GM19463 (cell line): Measurements from ENCODE around the gene CNNM1.

Source experiments
- ATAC-seq: cut with Tn5 transposase; IDR thresholded peaks from one replicate; pipeline ENCODE4 v1.9.1; 2021; ENCODE audit warnings: mild to moderate bottlenecking, moderate library complexity; ENCODE audit not compliant: unreplicated experiment

The CNNM1 gene

DNA sequence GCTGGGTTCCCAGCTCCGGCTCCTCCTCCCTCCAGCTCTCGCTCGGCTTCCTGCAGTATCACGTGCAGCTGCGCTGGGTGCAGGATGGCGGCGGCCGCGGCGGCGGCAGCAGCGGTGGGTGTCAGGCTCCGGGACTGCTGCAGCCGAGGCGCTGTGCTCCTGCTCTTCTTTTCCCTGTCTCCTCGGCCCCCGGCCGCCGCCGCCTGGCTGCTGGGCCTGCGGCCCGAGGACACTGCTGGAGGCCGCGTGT is at the start of gene CNNM1:
Gene CNNM1 (plus strand): TSS at position 53 of the 250 bp plus-strand sequence. CDS start 32 bp downstream, at position 85.
- ATAC-seq: peak; percentile 57

DNA sequence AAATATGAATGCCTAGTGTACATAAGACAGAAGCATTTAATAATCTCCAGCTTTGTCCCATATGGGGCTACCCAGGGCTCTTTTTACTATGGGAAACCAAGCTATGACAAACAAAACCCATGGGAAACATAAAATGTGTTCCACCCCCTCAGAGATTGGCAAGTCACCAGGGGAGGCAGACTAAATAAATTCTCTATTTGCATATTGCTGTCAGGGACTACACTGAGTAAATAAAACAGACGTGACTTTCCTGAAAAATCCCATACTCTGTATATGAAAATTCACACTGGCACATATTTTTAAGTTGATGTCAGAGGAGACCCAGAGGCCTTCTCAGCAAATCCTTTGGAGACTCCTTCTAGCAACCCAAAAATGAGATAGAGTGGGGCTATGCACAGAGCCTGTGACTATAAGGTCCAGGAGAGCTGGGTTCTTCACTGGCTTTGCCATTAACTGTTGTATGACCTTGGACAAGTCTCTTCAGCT is 49.5 kb upstream of the CNNM1 start:
- ATAC-seq: peak; percentile 27

DNA sequence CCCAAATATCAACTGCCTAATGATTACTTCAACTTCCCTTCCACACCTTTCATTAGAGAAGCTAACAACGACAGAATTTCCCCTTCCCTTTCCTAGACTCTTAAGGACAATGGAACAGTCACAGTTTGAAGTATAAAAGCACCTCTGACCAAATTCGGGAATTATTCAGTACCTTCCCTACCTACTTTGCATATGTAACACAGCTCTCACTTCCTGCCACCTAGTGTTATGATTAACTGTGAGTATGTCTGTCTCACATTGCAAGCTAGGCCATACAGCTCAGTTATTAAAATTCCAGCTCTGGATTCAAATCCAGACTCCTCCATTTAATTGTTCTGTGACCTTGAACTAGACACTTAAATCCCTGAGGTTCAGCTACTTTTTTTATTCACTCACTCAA is 48.7 kb upstream of the CNNM1 start:
- peak; percentile 80 for ATAC-seq

DNA sequence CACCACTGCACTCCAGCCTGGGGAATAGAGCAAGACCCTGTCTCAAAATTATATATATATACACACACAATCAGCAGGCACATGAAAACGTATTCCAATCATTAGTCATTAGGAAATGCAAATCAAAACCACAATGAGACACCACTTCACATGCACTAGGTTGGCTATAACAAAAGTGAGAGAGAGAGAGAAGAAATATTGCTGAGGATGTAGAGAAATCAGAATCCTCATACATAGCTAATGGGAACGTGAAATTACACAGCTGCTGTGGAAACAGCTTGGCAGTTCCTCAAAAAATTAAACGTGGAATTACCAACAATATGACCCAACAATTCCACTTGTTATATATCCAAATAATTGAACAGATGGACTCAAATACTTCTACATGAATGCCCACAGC is 43.3 kb upstream of the CNNM1 start:
- ATAC-seq: no peak

GRCh38 chr10:99290306-99290705 is 38.9 kb upstream of the CNNM1 start:
- ATAC-seq: no peak

DNA sequence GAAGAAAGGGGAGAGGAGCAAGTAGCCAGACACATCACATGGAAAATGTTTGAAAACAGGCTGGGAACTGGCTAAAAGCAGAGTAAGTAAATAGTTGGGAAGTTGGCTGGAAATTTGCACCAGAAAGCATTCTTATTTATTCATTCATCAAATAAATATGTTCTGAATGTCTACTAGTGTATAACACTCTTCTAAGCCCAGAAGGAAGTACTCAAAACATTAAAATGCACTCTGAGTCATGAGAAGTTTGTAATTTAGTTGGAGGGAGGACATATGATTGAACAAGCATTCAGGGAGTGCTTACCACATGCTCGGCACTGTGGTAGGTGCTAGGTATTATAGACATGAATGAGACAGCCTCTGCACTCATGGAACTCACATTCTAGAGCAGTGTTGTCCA is 37.0 kb upstream of the CNNM1 start:
- no peak for ATAC-seq

GRCh38 chr10:99296605-99297004 is 32.6 kb upstream of the CNNM1 start:
- no peak for ATAC-seq

DNA sequence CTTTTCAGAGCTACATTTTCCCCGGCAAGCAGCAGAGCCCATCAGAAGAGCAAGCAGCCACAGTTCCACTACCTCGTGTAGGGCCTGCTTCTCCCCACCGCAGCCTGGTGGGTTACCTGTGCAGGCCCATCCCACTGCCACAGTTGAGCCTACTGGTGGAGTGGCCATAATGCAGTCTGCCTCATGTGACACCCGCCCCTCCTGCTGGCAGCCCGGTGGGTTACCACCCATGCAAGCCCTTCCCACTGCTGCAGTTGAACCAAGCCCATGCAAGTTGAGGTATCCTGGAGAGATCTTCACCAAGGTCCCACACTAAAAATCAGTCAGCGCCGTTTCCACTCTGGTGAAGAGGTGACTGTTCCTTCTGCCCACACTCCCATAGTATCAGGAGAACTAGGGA is 32.1 kb upstream of the CNNM1 start:
- no peak for ATAC-seq

DNA sequence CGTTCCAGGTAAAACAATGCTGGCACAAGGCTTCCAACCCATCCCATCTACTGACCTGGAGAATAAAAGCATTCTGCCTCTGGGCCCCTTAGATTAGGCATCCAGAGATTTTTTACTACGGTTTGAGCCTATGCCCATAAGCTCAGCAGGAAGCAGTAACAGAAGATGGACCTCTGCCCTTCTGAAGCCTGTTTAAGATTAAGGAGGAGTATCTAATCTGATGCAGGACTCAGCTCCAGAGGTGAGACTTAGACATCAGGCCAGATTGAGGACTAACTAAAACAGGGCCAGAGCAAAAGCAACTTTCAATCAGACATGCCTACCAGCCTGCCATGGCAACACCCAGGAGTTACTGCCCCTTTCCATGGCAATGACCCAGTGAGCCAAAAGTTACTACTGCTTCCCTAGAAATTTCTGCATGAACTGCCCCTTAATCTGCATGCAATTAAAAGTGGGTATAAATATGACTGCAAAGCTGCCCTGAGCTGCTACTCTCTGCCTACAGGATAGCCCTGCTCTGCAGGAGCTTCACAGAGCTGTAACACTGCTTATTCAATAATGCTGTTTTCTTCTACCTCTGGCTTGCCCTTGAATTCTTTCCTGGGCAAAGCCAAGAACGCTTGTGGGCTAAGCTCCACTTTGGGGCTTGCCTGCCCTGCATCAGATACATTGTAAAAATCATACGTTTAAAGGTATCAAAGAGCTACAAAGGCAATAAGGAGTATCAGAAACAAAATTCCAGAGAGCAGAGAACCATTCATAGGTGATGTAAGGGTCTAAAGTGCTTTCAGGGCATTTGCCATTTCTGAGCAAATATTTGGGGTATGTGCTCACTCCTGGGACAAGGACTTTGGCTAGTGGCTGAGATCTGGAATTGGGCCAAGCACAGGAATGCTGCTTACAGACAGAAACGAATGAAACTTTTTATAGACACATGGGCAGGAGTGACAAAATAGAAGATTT is 25.0 kb upstream of the CNNM1 start:
- ATAC-seq: no peak

- ATAC-seq: no peak
Observed at GRCh38 chr10:99304862-99305229, 24.3 kb upstream of the CNNM1 start.

DNA sequence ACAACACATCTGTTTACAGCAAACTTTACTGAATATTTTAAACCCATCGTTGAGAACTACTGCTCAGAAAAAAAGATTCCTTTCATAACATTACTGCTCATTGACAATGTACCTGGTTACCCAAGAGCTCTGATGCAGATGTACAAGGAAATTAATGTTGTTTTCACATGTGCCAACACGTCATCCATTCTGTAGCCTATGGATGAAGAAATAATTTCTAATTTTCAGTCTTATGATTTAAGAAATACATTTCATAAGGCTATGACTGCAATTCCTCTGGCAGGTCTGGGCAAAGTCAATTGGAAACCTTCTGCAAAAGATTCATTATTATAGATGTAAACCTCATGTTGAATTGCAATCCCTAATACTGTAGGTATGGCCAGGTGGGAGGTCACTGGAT is 16.7 kb upstream of the CNNM1 start:
- ATAC-seq: no peak

- no peak for ATAC-seq
Observed at GRCh38 chr10:99315853-99316252, 13.3 kb upstream of the CNNM1 start.

DNA sequence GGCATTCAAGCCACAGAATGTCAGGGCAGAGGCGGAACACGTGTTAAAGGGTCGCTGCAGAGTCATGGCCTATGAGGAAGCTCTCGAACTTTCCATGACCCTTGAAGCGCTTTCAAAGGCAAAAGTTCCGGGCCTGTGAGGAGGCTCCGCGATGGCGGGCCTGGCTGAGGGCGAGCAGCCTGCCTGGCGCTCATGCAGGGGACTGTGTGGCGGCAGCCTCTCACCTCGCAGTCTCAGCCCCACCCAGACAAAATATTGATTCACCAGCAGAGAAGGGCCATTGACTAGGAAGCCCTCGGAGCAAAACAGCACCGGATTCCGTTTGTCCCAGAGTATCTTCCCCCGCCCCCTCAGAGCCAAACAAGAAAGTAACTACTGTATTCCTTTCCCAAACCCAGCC is 12.8 kb upstream of the CNNM1 start:
- ATAC-seq: no peak

GRCh38 chr10:99318048-99318447 is 11.1 kb upstream of the CNNM1 start:
- ATAC-seq: no peak

DNA sequence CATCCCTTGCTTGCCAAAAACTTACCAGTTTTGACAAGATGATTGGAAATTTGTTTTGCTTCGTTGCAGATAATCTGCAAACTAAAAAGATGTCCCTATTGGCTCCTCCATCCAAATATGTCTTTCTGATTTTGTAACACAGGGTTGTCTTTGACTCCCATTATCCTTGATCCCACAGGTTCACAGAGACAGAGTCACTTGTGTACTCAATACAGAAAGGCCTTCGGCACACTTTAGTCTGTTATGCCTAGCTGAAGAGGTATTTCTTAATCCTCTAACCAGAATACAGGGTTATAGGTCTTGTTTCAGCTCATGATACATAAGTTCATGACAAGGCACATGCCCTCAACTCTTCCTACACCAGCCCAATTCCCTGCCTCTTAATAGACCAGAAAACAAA is 10.7 kb upstream of the CNNM1 start:
- no peak for ATAC-seq

GRCh38 chr10:99325281-99325680 is 3.9 kb upstream of the CNNM1 start:
- ATAC-seq: no peak

- no peak for ATAC-seq
Observed at GRCh38 chr10:99326871-99327270, 2.3 kb upstream of the CNNM1 start.

GRCh38 chr10:99328579-99329303 is 415 bp upstream of the CNNM1 start:
- no peak for ATAC-seq

DNA sequence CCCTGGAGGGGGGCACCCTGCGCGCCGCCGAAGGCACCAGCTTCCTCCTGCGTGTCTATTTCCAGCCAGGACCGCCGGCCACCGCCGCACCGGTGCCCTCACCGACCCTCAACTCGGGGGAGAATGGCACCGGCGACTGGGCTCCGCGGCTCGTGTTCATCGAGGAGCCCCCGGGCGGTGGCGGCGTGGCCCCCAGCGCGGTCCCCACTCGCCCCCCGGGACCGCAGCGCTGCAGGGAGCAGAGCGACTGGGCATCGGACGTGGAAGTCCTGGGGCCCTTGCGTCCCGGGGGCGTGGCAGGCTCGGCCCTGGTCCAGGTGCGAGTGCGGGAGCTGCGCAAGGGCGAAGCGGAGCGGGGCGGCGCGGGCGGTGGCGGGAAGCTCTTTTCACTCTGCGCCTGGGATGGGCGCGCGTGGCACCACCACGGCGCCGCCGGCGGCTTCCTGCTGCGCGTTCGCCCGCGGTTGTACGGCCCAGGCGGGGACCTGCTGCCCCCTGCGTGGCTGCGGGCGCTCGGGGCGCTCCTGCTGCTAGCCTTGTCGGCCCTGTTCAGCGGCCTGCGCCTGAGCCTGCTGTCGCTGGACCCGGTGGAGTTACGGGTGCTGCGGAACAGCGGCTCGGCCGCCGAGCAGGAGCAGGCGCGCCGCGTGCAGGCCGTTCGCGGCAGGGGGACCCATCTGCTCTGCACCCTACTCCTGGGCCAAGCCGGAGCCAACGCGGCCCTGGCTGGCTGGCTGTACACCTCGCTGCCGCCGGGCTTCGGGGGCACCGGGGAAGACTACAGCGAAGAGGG is 594 bp downstream of the CNNM1 start:
- ATAC-seq: peak; percentile 23

- no peak for ATAC-seq
Observed at GRCh38 chr10:99330347-99330924, 1.3 kb downstream of the CNNM1 start.

GRCh38 chr10:99331207-99331803 is 2.1 kb downstream of the CNNM1 start:
- no peak for ATAC-seq
